Mesendoderm (in vitro differentiated cells): ENCODE results near the gene RFFL.
"Not testable (repeated sequence)": the region's sequence is repeated elsewhere in the genome, so short reads cannot be mapped to it uniquely, and the experiment has no call there.

Experiments used
- DNase-seq: peaks from one replicate; pipeline ENCODE4 v3.0.0; 2013
- H2AK5ac ChIP-seq: 2 replicates; pipeline ENCODE4 v1.6.1; 2013; ENCODE audit warnings: low read length, inconsistent platforms
- H2BK120ac ChIP-seq: 2 replicates; pipeline ENCODE4 v1.6.1; 2013; ENCODE audit warnings: low read depth, mild to moderate bottlenecking, low read length, moderate library complexity, mixed read lengths
- H2BK15ac ChIP-seq: replicated peaks from 2 replicates; pipeline ENCODE4 v1.6.1; 2013; ENCODE audit warnings: low read depth, mild to moderate bottlenecking, moderate library complexity
- H2BK5ac ChIP-seq: 2 replicates; pipeline ENCODE4 v1.6.1; 2013; ENCODE audit warnings: low read length, inconsistent platforms
- H3K18ac ChIP-seq: 2 replicates; pipeline ENCODE4 v1.6.1; 2013; ENCODE audit warnings: mild to moderate bottlenecking, low read length, mixed read lengths
- H3K23ac ChIP-seq: one replicate; pipeline ENCODE4 v1.6.1; 2013; ENCODE audit warnings: low read length
- H3K27ac ChIP-seq: 2 replicates; pipeline ENCODE4 v1.5.1; 2013; ENCODE audit warnings: low read depth, mild to moderate bottlenecking, inconsistent platforms, low read length, moderate library complexity
- H3K27me3 ChIP-seq: 2 replicates; pipeline ENCODE4 v1.6.1; 2013; ENCODE audit warnings: low read length, control low read depth, mild to moderate bottlenecking, inconsistent platforms; ENCODE audit not compliant: insufficient read depth, poor library complexity
- H3K36me3 ChIP-seq: 2 replicates; pipeline ENCODE4 v1.6.1; 2013; ENCODE audit warnings: low read length, inconsistent platforms; ENCODE audit not compliant: control insufficient read depth, insufficient read depth
- H3K4ac ChIP-seq: one replicate; pipeline ENCODE4 v1.6.1; 2013; ENCODE audit warnings: low read depth, mild to moderate bottlenecking, low read length, moderate library complexity
- H3K4me1 ChIP-seq: 2 replicates; pipeline ENCODE4 v1.6.1; 2013; ENCODE audit warnings: low read depth, low read length, inconsistent platforms; ENCODE audit not compliant: control insufficient read depth
- H3K4me2 ChIP-seq: 2 replicates; pipeline ENCODE4 v1.6.1; 2013; ENCODE audit warnings: low read length
- H3K4me3 ChIP-seq: 2 replicates; pipeline ENCODE4 v1.5.1; 2013; ENCODE audit warnings: mild to moderate bottlenecking, low read length
- H3K56ac ChIP-seq: one replicate; pipeline ENCODE4 v1.6.1; 2013; ENCODE audit warnings: low read length
- H3K79me1 ChIP-seq: 2 replicates; pipeline ENCODE4 v1.6.1; 2013; ENCODE audit warnings: low read length, inconsistent platforms
- H3K79me2 ChIP-seq: 2 replicates; pipeline ENCODE4 v1.6.1; 2013; ENCODE audit warnings: mild to moderate bottlenecking, low read length; ENCODE audit not compliant: control insufficient read depth, insufficient read depth
- H3K9ac ChIP-seq: 2 replicates; pipeline ENCODE4 v1.6.1; 2013; ENCODE audit warnings: low read length, inconsistent platforms
- H4K5ac ChIP-seq: one replicate; pipeline ENCODE4 v1.6.1; 2013; ENCODE audit warnings: low read length
- H4K8ac ChIP-seq: one replicate; pipeline ENCODE4 v1.6.1; 2013; ENCODE audit warnings: low read depth, mild to moderate bottlenecking, control low read depth, low read length, moderate library complexity
- WGBS: extraction: QIAGEN DNeasy Blood & Tissue Kit; methylation state at CpG from one replicate; pipeline ENCODE4 v1.1.7; 2013; ENCODE audit warnings: low lambda C conversion rate, missing lambda C conversion rate; ENCODE audit not compliant: insufficient coverage; ENCODE audit errors: extremely low coverage; 5-methylcytosine and 5-hydroxymethylcytosine counted together

RFFL gene

DNA sequence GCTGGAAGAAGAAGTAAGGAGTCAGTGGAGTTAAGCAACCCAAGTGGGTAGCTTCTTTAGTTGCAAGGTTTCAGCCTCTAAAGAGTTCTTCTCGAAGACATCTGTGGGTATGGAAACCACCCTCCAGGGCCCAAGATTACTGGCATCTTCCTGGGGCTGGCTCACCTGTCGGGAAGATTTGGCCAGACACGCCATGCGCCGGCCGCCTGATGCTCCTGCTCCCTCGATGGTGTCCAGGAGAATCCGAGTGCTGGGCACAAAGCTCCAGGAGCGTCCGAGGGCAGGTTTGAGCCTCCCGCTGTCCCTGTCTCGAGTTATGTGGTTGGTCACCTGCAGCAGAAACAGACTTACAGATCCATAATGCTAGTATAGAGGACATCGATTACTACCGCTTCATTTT lies 37.5 kb upstream of the RFFL start:
- Histone ChIP-seq H3K79me2 (no peaks in the 10 kb centered on the region), H3K9ac (no peak overlapping the region), H3K4me1 (no peaks in the 10 kb centered on the region), H3K18ac (no peak overlapping the region), H2AK5ac (no peak overlapping the region), H3K79me1 (no peaks in the 10 kb centered on the region), H2BK15ac (no peak overlapping the region), H4K5ac (no peak overlapping the region), H3K56ac (no peak overlapping the region), H3K4ac (no peak overlapping the region), H3K23ac (no peak overlapping the region), H3K27ac (no peak overlapping the region), H3K4me3 (no peak overlapping the region), H3K27me3 (no peaks in the 10 kb centered on the region), H3K36me3 (peaks cover 2% of the 10 kb centered on the region), H3K4me2 (no peak overlapping the region), H2BK5ac (no peak overlapping the region), H4K8ac (no peak overlapping the region), H2BK120ac (no peak overlapping the region)
- DNase-seq, result no peak
- no CpG with 5 or more reads among the region's 14 CpGs for WGBS

DNA sequence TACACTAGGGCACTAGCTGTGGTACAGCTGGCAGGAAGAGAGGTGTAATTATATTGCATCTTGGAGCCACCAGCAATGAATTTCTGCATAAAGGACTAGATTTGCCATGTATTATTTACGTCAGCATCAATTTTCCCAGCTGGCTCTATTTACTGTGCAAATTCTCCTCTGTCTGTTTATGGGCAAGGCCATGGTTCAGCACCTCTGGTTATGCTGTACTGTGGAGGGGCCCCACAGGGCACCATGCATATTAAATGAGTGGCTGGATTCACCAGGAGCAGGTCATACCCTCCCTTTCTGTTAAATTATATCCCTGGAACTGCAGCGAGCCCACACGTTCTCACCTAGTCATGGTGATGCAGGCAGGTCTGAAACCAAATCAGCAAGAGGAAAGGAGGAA lies 36.4 kb upstream of the RFFL start:
- Histone ChIP-seq H2AK5ac (no peak overlapping the region), H3K36me3 (peaks cover 2% of the 10 kb centered on the region)
- no CpG with 5 or more reads among the region's 3 CpGs for WGBS

GRCh38 chr17:35097776-35098175 lies 34.3 kb upstream of the RFFL start:
- no peak overlapping the region for H3K4me3 ChIP-seq

More for the DNA sequence above, 36.4 kb upstream of the RFFL start:
- Histone ChIP-seq H2BK120ac (no peak overlapping the region), H2BK15ac (no peak overlapping the region), H4K5ac (no peak overlapping the region), H3K9ac (no peak overlapping the region), H3K4ac (no peak overlapping the region), H3K4me2 (no peak overlapping the region), H3K27me3 (no peaks in the 10 kb centered on the region), H3K79me2 (no peaks in the 10 kb centered on the region), H3K4me3 (no peak overlapping the region), H3K4me1 (no peaks in the 10 kb centered on the region), H4K8ac (no peak overlapping the region), H3K27ac (no peak overlapping the region), H3K79me1 (no peaks in the 10 kb centered on the region), H3K23ac (no peak overlapping the region), H3K56ac (no peak overlapping the region), H3K18ac (no peak overlapping the region), H2BK5ac (no peak overlapping the region)
- DNase-seq, result no peak

DNA sequence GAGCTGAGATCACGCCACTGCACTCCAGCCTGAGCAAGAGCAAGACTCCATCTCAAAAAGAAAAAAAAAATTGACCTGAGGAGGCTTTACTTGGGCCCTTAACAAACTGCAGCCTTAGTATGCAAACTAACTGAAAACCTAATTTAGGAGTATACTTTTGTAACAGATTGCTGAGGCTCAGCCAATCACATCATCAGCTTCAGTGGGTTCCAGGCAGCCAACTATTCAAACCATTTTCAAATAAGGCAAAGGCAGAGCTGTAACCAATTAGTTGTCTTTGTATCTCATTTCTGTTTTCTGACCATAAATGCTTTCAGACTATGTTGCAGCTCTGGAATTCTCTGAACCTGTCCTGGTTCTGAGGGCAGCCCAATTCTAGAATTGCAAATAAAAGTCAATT lies 32.2 kb upstream of the RFFL start:
- Histone ChIP-seq H3K9ac (no peak overlapping the region), H3K27ac (no peak overlapping the region)
- WGBS, result no CpG with 5 or more reads among the region's 1 CpG

More at GRCh38 chr17:35097776-35098175, 34.3 kb upstream of the RFFL start:
- Histone ChIP-seq H3K56ac (no peak overlapping the region), H3K27ac (no peak overlapping the region), H3K79me2 (no peaks in the 10 kb centered on the region), H3K4ac (no peak overlapping the region), H3K36me3 (peaks cover 2% of the 10 kb centered on the region), H3K27me3 (no peaks in the 10 kb centered on the region), H2BK120ac (no peak overlapping the region), H3K9ac (no peak overlapping the region), H2AK5ac (no peak overlapping the region), H3K4me1 (no peaks in the 10 kb centered on the region), H2BK5ac (no peak overlapping the region), H3K18ac (no peak overlapping the region), H3K23ac (no peak overlapping the region), H4K5ac (no peak overlapping the region), H3K79me1 (no peaks in the 10 kb centered on the region), H3K4me2 (no peak overlapping the region), H4K8ac (no peak overlapping the region), H2BK15ac (no peak overlapping the region)
- no CpG with 5 or more reads among the region's 2 CpGs for WGBS
- DNase-seq, result no peak

DNA sequence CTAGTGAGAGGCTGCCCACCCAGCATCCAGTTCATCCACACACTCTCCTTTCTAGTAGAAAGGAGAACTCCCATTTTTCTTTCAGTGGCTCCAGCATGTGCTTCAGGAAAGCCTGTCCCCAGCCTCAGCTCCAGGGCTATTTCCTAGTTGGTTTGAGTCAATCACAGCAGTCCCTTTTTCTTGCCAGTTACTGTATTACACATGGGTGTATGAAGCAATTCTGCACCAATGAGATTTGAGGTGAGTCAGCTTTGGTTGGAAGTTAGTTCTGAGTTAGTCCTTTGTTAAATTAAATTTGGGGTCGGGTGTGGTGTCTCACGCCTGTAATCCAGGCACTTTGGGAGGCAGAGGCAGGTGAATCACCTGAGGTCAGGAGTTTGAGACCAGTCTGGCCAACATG lies 31.4 kb upstream of the RFFL start:
- H3K4me2 ChIP-seq, result no peak overlapping the region
- H3K27ac ChIP-seq, result no peak overlapping the region
- DNase-seq, result peak; percentile 48
- no peak overlapping the region for H2AK5ac ChIP-seq
- H3K4ac ChIP-seq, result no peak overlapping the region
- no peak overlapping the region for H3K18ac ChIP-seq
- peaks cover under 1% of the 10 kb centered on the region for H3K4me1 ChIP-seq
- no CpG with 5 or more reads among the region's 2 CpGs for WGBS
- H2BK15ac ChIP-seq, result no peak overlapping the region
- H4K5ac ChIP-seq, result no peak overlapping the region
- H2BK5ac ChIP-seq, result no peak overlapping the region
- H3K79me2 ChIP-seq, result no peaks in the 10 kb centered on the region
- H3K56ac ChIP-seq, result peak overlapping the region; percentile 34
- no peak overlapping the region for H3K9ac ChIP-seq
- H3K4me3 ChIP-seq, result no peak overlapping the region
- no peaks in the 10 kb centered on the region for H3K27me3 ChIP-seq
- H4K8ac ChIP-seq, result no peak overlapping the region
- H3K23ac ChIP-seq, result no peak overlapping the region
- no peaks in the 10 kb centered on the region for H3K79me1 ChIP-seq
- no peaks in the 10 kb centered on the region for H3K36me3 ChIP-seq
- no peak overlapping the region for H2BK120ac ChIP-seq

More for the DNA sequence above, 32.2 kb upstream of the RFFL start:
- no peaks in the 10 kb centered on the region for H3K4me1 ChIP-seq
- H3K23ac ChIP-seq, result no peak overlapping the region
- H3K4ac ChIP-seq, result no peak overlapping the region
- H3K4me3 ChIP-seq, result no peak overlapping the region
- H4K8ac ChIP-seq, result no peak overlapping the region
- no peak overlapping the region for H2BK120ac ChIP-seq
- H3K56ac ChIP-seq, result no peak overlapping the region
- no peaks in the 10 kb centered on the region for H3K27me3 ChIP-seq
- no peak overlapping the region for H2BK5ac ChIP-seq
- DNase-seq, result no peak
- H2AK5ac ChIP-seq, result no peak overlapping the region
- H3K18ac ChIP-seq, result no peak overlapping the region
- H3K36me3 ChIP-seq, result peaks cover 2% of the 10 kb centered on the region
- no peak overlapping the region for H2BK15ac ChIP-seq
- H3K4me2 ChIP-seq, result no peak overlapping the region
- no peaks in the 10 kb centered on the region for H3K79me2 ChIP-seq
- no peaks in the 10 kb centered on the region for H3K79me1 ChIP-seq
- H4K5ac ChIP-seq, result no peak overlapping the region

DNA sequence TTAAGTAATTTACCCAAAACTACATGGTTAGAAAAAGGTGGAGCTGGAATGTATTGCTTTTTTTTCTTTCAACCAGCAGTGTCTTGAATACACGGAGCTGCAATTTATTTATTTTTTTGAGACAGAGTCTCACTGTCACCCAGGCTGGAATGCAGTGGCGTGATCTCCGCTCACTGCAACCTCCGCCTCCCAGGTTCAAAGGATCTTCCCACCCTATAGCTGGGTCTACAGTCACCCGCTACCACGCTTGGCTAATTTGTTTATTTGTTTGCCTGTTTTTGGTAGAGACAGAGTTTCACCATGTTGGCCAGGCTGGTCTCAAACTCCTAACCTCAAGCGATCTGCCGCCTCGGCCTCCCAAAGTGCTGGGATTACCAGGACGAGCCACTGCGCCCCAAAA lies 27.2 kb upstream of the RFFL start:
- not testable (repeated sequence) for H2BK15ac ChIP-seq, H2AK5ac ChIP-seq, H3K79me1 ChIP-seq, H3K79me2 ChIP-seq, H3K4me2 ChIP-seq, H3K4me3 ChIP-seq, H3K36me3 ChIP-seq, H3K56ac ChIP-seq, H4K8ac ChIP-seq, H3K27me3 ChIP-seq, H3K18ac ChIP-seq, H3K9ac ChIP-seq, H2BK120ac ChIP-seq, H2BK5ac ChIP-seq, H3K23ac ChIP-seq, H4K5ac ChIP-seq, H3K27ac ChIP-seq, H3K4me1 ChIP-seq, DNase-seq
- peak overlapping the region; percentile 56 for H3K4ac ChIP-seq
- WGBS, result no CpG with 5 or more reads among the region's 11 CpGs
